ENCODE results near the gene FCRL4.

DNA sequence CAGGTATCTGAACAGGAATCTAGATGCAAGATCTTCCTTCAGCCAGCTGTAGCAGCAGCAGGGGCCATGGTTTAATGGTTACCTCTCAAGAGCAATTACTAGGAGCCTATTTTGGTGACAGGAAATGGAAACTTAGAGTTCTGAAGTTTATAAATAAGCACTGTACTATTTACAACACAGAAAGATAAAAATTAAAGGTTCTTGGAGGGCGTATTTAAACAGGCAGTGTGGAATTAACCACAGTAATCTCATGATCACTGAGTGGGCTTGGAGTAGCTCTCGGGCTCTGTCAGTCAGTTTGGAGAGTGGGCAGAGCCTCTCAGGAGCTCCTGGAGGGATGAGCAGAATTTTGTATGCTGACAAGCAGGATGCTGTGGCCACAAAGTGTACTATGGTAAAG lies 35.4 kb downstream of the FCRL4 start:
- TF ChIP-seq, protein P1, sequence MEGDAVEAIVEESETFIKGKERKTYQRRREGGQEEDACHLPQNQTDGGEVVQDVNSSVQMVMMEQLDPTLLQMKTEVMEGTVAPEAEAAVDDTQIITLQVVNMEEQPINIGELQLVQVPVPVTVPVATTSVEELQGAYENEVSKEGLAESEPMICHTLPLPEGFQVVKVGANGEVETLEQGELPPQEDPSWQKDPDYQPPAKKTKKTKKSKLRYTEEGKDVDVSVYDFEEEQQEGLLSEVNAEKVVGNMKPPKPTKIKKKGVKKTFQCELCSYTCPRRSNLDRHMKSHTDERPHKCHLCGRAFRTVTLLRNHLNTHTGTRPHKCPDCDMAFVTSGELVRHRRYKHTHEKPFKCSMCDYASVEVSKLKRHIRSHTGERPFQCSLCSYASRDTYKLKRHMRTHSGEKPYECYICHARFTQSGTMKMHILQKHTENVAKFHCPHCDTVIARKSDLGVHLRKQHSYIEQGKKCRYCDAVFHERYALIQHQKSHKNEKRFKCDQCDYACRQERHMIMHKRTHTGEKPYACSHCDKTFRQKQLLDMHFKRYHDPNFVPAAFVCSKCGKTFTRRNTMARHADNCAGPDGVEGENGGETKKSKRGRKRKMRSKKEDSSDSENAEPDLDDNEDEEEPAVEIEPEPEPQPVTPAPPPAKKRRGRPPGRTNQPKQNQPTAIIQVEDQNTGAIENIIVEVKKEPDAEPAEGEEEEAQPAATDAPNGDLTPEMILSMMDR (IDR thresholded peaks at IDR 0.05; ENCODE audit: insufficient read depth, low read depth, low read length): no peak
- TF ChIP-seq EZH2 (IDR thresholded peaks at IDR 0.05; ENCODE audit: insufficient read depth, low read length): no peak
